HFF-Myc (cell line): ENCODE measurements around the gene TUBGCP2.
A peak's percentile ranks its signal among the peaks of the same experiment; 100 is the strongest.

Experiments used
- DNase-seq: peaks from one replicate; pipeline ENCODE4 v3.0.0-alpha.2; 2011; ENCODE audit warnings: low read depth; ENCODE audit errors: extremely low read depth
- H3K4me3 ChIP-seq: replicated peaks from 2 replicates; pipeline ENCODE4 v1.5.1; 2011; ENCODE audit warnings: low read depth, mild to moderate bottlenecking, control low read depth, low read length
- CTCF ChIP-seq: IDR thresholded peaks from 2 replicates; pipeline ENCODE4 v1.5.1; 2012; ENCODE audit warnings: mild to moderate bottlenecking, low read depth, low read length, control low read depth; ENCODE audit errors: missing control alignments

TUBGCP2 gene

DNA sequence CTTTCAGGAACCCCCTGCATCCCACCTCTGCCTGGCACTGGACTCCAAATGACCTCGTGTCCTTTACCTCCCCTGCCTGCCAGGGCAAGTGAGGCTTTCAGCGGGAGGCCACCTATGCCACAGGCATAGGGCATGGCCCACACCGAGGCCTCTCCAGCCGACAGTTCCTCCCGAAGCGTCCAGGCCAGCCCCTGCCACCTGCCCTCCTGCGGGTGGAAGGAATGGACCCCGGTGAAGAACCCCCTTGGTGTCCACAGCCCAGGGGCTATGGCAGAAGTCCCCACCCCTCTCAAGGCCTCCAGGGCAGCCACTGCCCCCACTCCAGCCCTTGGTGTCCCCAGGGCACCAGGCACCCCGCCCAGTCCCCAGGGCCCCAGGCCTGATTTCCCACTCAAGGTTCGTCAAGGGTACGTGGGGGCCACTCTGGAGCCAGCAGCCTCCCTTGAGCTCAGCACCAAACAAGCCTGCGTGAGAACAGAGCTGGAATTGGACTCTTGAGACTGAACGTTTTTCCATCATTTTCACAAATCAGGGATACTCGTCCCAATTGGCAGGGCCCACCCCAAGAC lies 46.1 kb upstream of the TUBGCP2 start:
- no peak for TF ChIP-seq CTCF
- H3K4me3 ChIP-seq: no peak overlapping the region
- no peak for DNase-seq

GRCh38 chr10:133353988-133354605 lies 45.4 kb upstream of the TUBGCP2 start:
- no peak overlapping the region for H3K4me3 ChIP-seq
- no peak for DNase-seq
- no peak for TF ChIP-seq CTCF

GRCh38 chr10:133353202-133353959 lies 44.7 kb upstream of the TUBGCP2 start:
- no peak for TF ChIP-seq CTCF
- DNase-seq: no peak
- no peak overlapping the region for H3K4me3 ChIP-seq

- no peak for DNase-seq
- H3K4me3 ChIP-seq: no peak overlapping the region
- TF ChIP-seq CTCF: peak; percentile 8
Observed at GRCh38 chr10:133351408-133352318, 43.0 kb upstream of the TUBGCP2 start.

DNA sequence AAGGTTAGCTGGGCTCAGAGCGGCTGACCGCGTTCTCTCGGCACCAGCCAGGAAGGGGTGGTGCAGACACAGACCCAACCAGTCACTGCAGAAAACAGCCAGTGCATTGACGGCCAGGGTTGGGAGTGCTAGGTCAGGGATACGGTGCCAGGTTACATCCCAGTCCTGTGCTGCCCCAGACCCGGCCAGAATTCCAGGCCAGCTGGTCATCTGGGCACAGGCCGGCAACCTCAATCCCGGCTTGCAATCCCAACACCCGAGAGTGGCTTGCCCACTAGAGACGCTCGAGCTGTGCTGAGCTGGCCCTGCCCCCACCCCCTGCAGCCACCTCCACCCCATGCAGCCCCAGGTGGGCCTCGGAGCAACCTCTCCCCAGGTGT lies 42.3 kb upstream of the TUBGCP2 start:
- no peak for TF ChIP-seq CTCF
- no peak overlapping the region for H3K4me3 ChIP-seq
- DNase-seq: no peak

DNA sequence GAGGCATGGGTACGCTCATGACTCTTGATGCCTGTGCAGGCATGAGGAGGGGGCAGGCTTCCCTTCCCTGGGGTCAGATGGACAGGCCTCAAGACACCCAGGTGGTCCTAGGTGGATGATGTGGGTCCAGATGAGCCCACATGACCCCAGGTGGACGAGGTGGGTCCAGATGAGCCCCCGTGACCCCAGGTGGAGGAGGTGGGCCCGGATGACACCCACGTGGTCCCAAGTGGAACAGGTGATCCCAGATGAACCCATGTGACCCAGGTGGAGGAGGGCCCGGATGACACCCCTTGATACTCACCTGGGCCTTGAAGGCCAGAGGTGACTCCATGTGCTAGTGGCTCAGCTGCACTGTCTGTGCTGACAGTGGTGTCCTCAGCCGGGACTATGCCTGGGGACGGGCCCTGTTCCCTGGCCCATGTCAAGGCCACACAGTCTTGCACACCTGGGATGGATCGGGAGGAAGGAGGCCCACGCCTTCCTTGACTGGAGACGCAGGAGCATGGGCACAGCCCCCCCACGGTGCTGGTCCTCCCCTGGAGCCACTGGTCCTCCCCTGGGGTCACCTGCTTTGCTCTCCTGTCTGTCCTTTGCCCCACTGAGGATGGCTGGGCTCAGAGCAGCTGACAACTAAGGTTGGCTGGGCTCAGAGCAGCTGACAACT lies 41.7 kb upstream of the TUBGCP2 start:
- no peak for DNase-seq
- no peak for TF ChIP-seq CTCF
- no peak overlapping the region for H3K4me3 ChIP-seq
